Nephron progenitor cell (in vitro differentiated cells): Measurements from ENCODE around the gene ZNF106.

ENCODE experiments used
- DNase-seq: peaks from one replicate; pipeline ENCODE4 v3.0.0; 2021
- H3K27ac Mint-ChIP-seq: 2 replicates; pipeline ENCODE4 v1.8.0; 2021; ENCODE audit warnings: mild to moderate bottlenecking, moderate library complexity, mixed read lengths
- H3K27me3 Mint-ChIP-seq: 2 replicates; pipeline ENCODE4 v1.8.0; 2021; ENCODE audit warnings: mild to moderate bottlenecking, low read depth, mixed read lengths; ENCODE audit not compliant: poor library complexity
- H3K36me3 Mint-ChIP-seq: 2 replicates; pipeline ENCODE4 v1.8.0; 2021; ENCODE audit warnings: low read depth, mixed read lengths
- H3K4me1 Mint-ChIP-seq: 2 replicates; pipeline ENCODE4 v1.8.0; 2021; ENCODE audit warnings: mixed read lengths
- H3K4me3 Mint-ChIP-seq: 2 replicates; pipeline ENCODE4 v1.8.0; 2021; ENCODE audit warnings: mild to moderate bottlenecking, moderate library complexity, mixed read lengths
- H3K9me3 Mint-ChIP-seq: 2 replicates; pipeline ENCODE4 v1.8.0; 2021; ENCODE audit warnings: mild to moderate bottlenecking, moderate library complexity, mixed read lengths
- TF ChIP-seq, protein P1 (sequence below): fragments of 200-600 bp; sonication (generic); IDR thresholded peaks from 2 replicates; pipeline ENCODE4 v1.5.0; 2021; ENCODE audit warnings: antibody characterized with exemption

Gene ZNF106

DNA sequence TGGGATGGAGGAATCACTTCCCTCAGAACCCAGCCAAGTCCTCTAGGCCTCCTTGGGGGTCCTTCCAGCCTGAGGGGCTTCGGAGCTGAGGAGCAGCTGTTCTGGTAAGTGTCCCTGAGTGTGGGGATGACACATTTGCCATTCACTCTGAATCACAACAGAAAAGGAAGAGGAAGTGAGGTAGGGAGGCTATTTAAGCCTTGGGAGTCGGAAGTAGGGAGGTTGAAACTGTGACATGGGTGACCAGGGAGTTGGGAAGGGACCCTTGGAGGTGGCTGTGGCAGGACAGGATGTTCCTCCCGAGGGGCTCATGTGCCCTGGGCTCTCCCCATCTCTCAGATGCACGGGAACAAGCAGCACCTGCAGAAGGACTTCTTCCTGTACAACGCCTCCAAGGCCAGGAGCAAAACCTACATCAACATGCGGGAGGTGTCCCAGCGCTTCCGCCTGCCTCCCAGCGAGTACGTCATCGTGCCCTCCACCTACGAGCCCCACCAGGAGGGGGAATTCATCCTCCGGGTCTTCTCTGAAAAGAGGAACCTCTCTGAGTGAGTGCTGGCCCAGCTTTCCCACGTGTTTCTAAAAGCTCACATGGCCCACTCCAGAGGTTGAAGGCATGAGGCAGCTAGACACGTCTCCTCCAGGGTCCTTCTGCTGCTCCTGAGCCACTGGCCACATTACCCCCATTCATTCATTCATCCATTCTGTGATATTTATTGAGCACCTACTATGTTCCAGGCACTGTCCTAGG, 88.3 kb downstream of the ZNF106 start:
- H3K27ac Mint-ChIP-seq = no peak overlapping the region
- no peaks in the 10 kb centered on the region for H3K9me3 Mint-ChIP-seq
- peaks cover 13% of the 10 kb centered on the region for H3K27me3 Mint-ChIP-seq

DNA sequence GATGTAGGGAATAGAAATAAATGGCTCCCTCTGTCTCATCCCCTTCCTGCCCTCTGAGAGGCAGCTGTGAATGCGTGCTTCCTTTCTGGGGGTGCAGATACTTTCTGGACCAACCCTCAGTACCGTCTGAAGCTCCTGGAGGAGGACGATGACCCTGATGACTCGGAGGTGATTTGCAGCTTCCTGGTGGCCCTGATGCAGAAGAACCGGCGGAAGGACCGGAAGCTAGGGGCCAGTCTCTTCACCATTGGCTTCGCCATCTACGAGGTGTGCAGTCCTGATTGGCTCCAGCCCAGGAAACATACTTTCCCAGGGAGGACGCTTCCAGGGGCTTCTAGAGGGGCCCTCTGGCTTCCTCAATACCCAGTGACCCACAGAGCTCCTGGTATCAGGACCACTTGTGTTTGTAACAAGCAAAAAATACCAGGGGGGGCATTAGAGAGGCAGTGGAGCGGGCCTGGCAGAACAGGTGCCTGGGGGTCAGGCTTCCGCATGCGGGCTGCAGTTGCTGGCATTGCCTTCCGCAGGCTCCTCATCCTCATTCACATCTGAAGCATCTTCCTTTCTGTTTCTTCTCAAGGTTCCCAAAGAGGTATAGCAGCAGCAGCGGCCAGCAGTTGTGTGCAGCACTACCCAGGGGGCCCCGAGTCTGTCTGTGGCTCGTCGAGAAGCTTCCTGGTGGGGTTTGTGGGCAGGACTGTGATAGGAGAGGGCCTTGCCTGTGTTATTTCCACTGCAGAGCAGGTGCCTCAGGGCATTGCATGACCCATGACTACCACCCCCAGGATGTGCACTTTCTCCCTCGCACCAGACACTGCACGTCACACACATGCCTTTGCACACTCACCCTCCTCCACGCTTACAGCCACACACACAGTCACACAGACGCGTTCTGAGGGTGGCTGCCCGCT, 89.1 kb downstream of the ZNF106 start:
- no peaks in the 10 kb centered on the region for H3K36me3 Mint-ChIP-seq
- H3K4me1 Mint-ChIP-seq = peaks cover 8% of the 10 kb centered on the region
- no peak overlapping the region for H3K4me3 Mint-ChIP-seq
- H3K27me3 Mint-ChIP-seq = peaks cover 13% of the 10 kb centered on the region
- no peak for DNase-seq
- no peak overlapping the region for H3K27ac Mint-ChIP-seq
- TF ChIP-seq, protein P1, sequence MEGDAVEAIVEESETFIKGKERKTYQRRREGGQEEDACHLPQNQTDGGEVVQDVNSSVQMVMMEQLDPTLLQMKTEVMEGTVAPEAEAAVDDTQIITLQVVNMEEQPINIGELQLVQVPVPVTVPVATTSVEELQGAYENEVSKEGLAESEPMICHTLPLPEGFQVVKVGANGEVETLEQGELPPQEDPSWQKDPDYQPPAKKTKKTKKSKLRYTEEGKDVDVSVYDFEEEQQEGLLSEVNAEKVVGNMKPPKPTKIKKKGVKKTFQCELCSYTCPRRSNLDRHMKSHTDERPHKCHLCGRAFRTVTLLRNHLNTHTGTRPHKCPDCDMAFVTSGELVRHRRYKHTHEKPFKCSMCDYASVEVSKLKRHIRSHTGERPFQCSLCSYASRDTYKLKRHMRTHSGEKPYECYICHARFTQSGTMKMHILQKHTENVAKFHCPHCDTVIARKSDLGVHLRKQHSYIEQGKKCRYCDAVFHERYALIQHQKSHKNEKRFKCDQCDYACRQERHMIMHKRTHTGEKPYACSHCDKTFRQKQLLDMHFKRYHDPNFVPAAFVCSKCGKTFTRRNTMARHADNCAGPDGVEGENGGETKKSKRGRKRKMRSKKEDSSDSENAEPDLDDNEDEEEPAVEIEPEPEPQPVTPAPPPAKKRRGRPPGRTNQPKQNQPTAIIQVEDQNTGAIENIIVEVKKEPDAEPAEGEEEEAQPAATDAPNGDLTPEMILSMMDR = no peak
- H3K9me3 Mint-ChIP-seq = no peaks in the 10 kb centered on the region

More for the DNA sequence above, 88.3 kb downstream of the ZNF106 start:
- H3K36me3 Mint-ChIP-seq = no peaks in the 10 kb centered on the region
- peaks cover 8% of the 10 kb centered on the region for H3K4me1 Mint-ChIP-seq
- no peak overlapping the region for H3K4me3 Mint-ChIP-seq
- DNase-seq = no peak
- TF ChIP-seq, protein P1 = no peak

DNA sequence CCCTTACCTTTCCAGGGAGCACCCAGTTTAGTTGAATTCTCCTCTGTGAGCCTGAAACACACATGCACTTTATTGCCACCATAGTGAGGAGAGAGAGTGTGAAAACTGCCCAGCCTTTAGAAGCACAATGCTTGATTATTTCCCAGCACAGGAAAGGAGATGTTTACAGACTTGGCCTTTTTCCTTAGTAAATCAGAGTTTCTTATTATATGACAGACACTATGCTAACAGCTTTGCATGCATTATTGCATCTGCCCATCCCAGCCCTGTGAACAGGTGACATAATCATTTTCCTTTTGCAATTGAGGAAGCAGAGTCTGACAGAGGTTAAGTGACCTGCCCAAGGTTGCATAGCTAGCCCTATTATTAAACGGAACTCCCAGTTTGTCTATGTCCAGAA, 95.1 kb downstream of the ZNF106 start:
- Mint-ChIP-seq H3K4me1 (peaks cover under 1% of the 10 kb centered on the region), H3K27me3 (peaks cover 8% of the 10 kb centered on the region), H3K36me3 (no peaks in the 10 kb centered on the region), H3K27ac (no peak overlapping the region), H3K9me3 (no peaks in the 10 kb centered on the region), H3K4me3 (no peak overlapping the region)
- TF ChIP-seq, protein P1 = no peak
- no peak for DNase-seq

GRCh38 chr15:42394106-42394505, 96.8 kb downstream of the ZNF106 start:
- H3K4me1 Mint-ChIP-seq = no peaks in the 10 kb centered on the region
- no peak for DNase-seq
- peak overlapping the region; percentile 77 for H3K27ac Mint-ChIP-seq
- TF ChIP-seq, protein P1 = no peak
- no peaks in the 10 kb centered on the region for H3K36me3 Mint-ChIP-seq
- H3K27me3 Mint-ChIP-seq = peaks cover 21% of the 10 kb centered on the region
- no peak overlapping the region for H3K4me3 Mint-ChIP-seq
- H3K9me3 Mint-ChIP-seq = no peaks in the 10 kb centered on the region

- H3K4me3 Mint-ChIP-seq = no peak overlapping the region
- TF ChIP-seq, protein P1 = no peak
- H3K36me3 Mint-ChIP-seq = no peaks in the 10 kb centered on the region
- H3K27ac Mint-ChIP-seq = no peak overlapping the region
- no peaks in the 10 kb centered on the region for H3K4me1 Mint-ChIP-seq
- no peak for DNase-seq
- no peaks in the 10 kb centered on the region for H3K9me3 Mint-ChIP-seq
- peaks cover 30% of the 10 kb centered on the region for H3K27me3 Mint-ChIP-seq
These were observed 98.5 kb downstream of the ZNF106 start for GRCh38 chr15:42392309-42393024.
